Adrenal gland (tissue), 19 donors: ENCODE results near the gene PYGL. TPM values are rescaled to one million over a fixed set of nuclear protein-coding genes. Genes with fewer than 3 reads are reported as not detected.

ENCODE experiments used
- DNase-seq, 7 donors: peaks; one replicate each; pipeline ENCODE4 v3.0.0-alpha.2; 2019 to 2020
- H3K27ac ChIP-seq, 5 donors: fragments of 200-600 bp; sonication (generic) in 4 of 5; 1 replicate in 3 of 5; 2 replicates in 2 of 5; pipeline versions ENCODE4 v1.5.1 to v1.8.0; 2016 to 2020; ENCODE audit warnings: mild to moderate bottlenecking in 1 of 5
- H3K27me3 ChIP-seq: fragments of 200-600 bp; 2 replicates; pipeline ENCODE4 v1.8.0; 2021
- H3K36me3 ChIP-seq, 2 donors: fragments of 200-600 bp; replicated peaks in 1 of 2; 1 replicate in 1 of 2; 2 replicates in 1 of 2; pipeline versions ENCODE4 v1.5.1 to v1.8.0; 2018 to 2022
- H3K4me1 ChIP-seq, 2 donors: fragments of 200-600 bp; replicated peaks in 1 of 2; 1 replicate in 1 of 2; 2 replicates in 1 of 2; pipeline versions ENCODE4 v1.5.1 to v1.8.0; 2018 to 2021
- H3K4me3 ChIP-seq, 4 donors: fragments of 200-600 bp; sonication (generic) in 3 of 4; one replicate each; pipeline ENCODE4 v1.5.1; 2016 to 2018
- H3K9me3 ChIP-seq, 3 donors: fragments of 200-600 bp; sonication (generic) in 1 of 3; replicated peaks in 1 of 3; 1 replicate in 2 of 3; 2 replicates in 1 of 3; pipeline versions ENCODE4 v1.5.1 to v1.8.0; 2016 to 2021
- CTCF ChIP-seq, 6 experiments: fragments of 450-650 bp in 4 of 6; fragments of 200-600 bp in 2 of 6; sonication (generic) in 1 of 6; IDR thresholded peaks; 1 replicate in 5 of 6; 2 replicates in 1 of 6; pipeline versions ENCODE4 v1.5.1 to v1.8.0; 2016 to 2021; ENCODE audit warnings: antibody characterized with exemption in 6 of 6, mild to moderate bottlenecking in 2 of 6, moderate library complexity in 1 of 6
- POLR2A ChIP-seq, 2 donors: fragments of 450-650 bp; IDR thresholded peaks; one replicate each; pipeline ENCODE4 v1.6.1; 2017; ENCODE audit warnings: antibody characterized with exemption in 2 of 2, mild to moderate bottlenecking in 2 of 2, moderate library complexity in 1 of 2
- WGBS, 4 donors: extraction: QIAGEN DNeasy Blood & Tissue Kit in 2 of 4; methylation state at CpG; one replicate each; pipeline versions ENCODE4 v1.1.5 to v1.1.7; 2013 to 2017; 5-methylcytosine and 5-hydroxymethylcytosine counted together
- intact Hi-C, 2 donors: fragments of 100-400 bp; cut with DNase I; formaldehyde crosslinking; loops; one replicate each; pipeline versions ENCODE4 v1.14.1 to v1.15.0; 2022 to 2023
- long read RNA-seq, 10 donors: library from polyadenylated mRNA in 3 of 10; unstranded in 2 of 10; stranded (forward) in 1 of 10; transcript quantifications; one replicate each; pipeline ENCODE4 v2.0.0 and lab custom pipeline, GENCODE V29; 2021 to 2026
- polyA plus RNA-seq, 3 donors: library from polyadenylated mRNA; stranded (reverse); fragments of 200-250 nt in 2 of 3; fragments of 350-450 nt in 1 of 3; fragmentation: Illumina TruSeq in 1 of 3; extraction: RNeasy Lipid Tissue Mini Kit (QIAGEN cat#74804) in 1 of 3; gene quantifications; one replicate each; pipeline ENCODE4 v1.2.3, GENCODE V29; 2013 to 2014
- total RNA-seq, 9 donors: library from RNA; depleted of rRNA in 4 of 9; stranded (reverse); fragments of >200 nt in 4 of 9; fragments of 120-200 nt in 1 of 9; fragmentation: NEBNext Ultra II Directional in 1 of 9; extraction: Animal tissue kit (Norgen Biotek cat#: 25700) in 1 of 9; gene quantifications; one replicate each; pipeline versions ENCODE4 v1.1.0 to v1.2.4, GENCODE V29; 2013 to 2023
- donor health status: healthy with polysubstance abuse.
- donor health status: Bipolar disorder and iron deficiency.
- donor health status: DM: yes; HTN: yes; CAD: no.
- donor health status: DM: no; HTN: no; CAD: no.
- donor health status: DM: no; HTN: no; CAD: no.
- donor health status: DM: yes; HTN: yes; CAD: no.

The PYGL gene
- total RNA-seq (10 to 100 TPM in 8 of 9 donors, 1 to 10 TPM in 1; 7.3 to 77.0 (median 53.8) TPM), polyA plus RNA-seq (10 to 100 TPM; 24.6 to 33.1 (median 26.9) TPM)
- long read RNA-seq, donor 1, partial matches to known transcripts: 0 of 1 reads
- long read RNA-seq, donor 1, other reads (novel, unspliced or antisense): 0 of 1 reads
- long read RNA-seq, donor 2: 0 reads
- long read RNA-seq, donor 3: 0 reads
- long read RNA-seq, donor 4, partial matches to known transcripts: 1 of 6 reads
- long read RNA-seq, donor 4, other reads (novel, unspliced or antisense): 2 of 6 reads
- long read RNA-seq, donor 5, transcript PYGL-201 (20 exons, 3,048 nt): major isoform, 80 of 105 reads
- long read RNA-seq, donor 5, partial matches to known transcripts: 5 of 105 reads
- long read RNA-seq, donor 5, other reads (novel, unspliced or antisense): 19 of 105 reads
- long read RNA-seq, donor 6, partial matches to known transcripts: 5 of 9 reads
- long read RNA-seq, donor 6, other reads (novel, unspliced or antisense): 0 of 9 reads
- long read RNA-seq, donor 7: 0 reads
- long read RNA-seq, donor 8, partial matches to known transcripts: 5 of 7 reads
- long read RNA-seq, donor 8, other reads (novel, unspliced or antisense): 0 of 7 reads
- long read RNA-seq, donor 9: 0 reads
- long read RNA-seq, donor 10: 0 reads

- TF ChIP-seq POLR2A (IDR thresholded peaks at IDR 0.05) (peak; percentile 59 to 73), CTCF (IDR thresholded peaks at IDR 0.05) (no peak)
- Histone ChIP-seq H3K4me3 (peak within 1 kb of the TSS; percentile 69 to 81 (median 72)), H3K36me3 (no peaks in the 10 kb centered on the region), H3K27ac (peak within 1 kb of the TSS; percentile 58 to 91 (median 87)), H3K9me3 (no peaks in the 10 kb centered on the region), H3K4me1 (peaks cover 4 to 5% of the 10 kb centered on the region in 2 donors), H3K27me3 (no peaks in the 10 kb centered on the region)
- intact Hi-C loops: no loop called here
- WGBS, 4 donors: 1 to 6% (median 1%) methylated on average over 9 to 74 of the region's 74 CpGs; no CpG with 5 or more reads in 1 of the 4 donors
- peak; percentile 75 to 85 (median 79) for DNase-seq
These were observed at the start of gene PYGL for GRCh38 chr14:50943943-50944646. TSS of gene PYGL (minus strand) at chr14:50944483. CDS start at chr14:50944403, 80 bp downstream.

- TF ChIP-seq CTCF (IDR thresholded peaks at IDR 0.05) (no peak), POLR2A (IDR thresholded peaks at IDR 0.05) (no peak)
- 67 to 72% (median 68%) methylated on average over 12 of the region's 12 CpGs for WGBS, 4 donors
- intact Hi-C loops: no loop called here
- no peak overlapping the region for H3K4me3 ChIP-seq
- no peak for DNase-seq
- no peak overlapping the region for H3K27ac ChIP-seq
- H3K36me3 ChIP-seq: no peaks in the 10 kb centered on the region
- H3K27me3 ChIP-seq: no peaks in the 10 kb centered on the region
- no peaks in the 10 kb centered on the region for H3K9me3 ChIP-seq
- no peaks in the 10 kb centered on the region for H3K4me1 ChIP-seq
These were observed 41.6 kb upstream of the PYGL start for GRCh38 chr14:50985859-50986331.

- no peak overlapping the region for H3K27ac ChIP-seq
- intact Hi-C loops: no loop called here
- H3K9me3 ChIP-seq: no peaks in the 10 kb centered on the region
- WGBS, 4 donors: 82 to 89% (median 86%) methylated on average over 13 of the region's 13 CpGs
- H3K27me3 ChIP-seq: no peaks in the 10 kb centered on the region
- H3K4me1 ChIP-seq: no peaks in the 10 kb centered on the region
- H3K4me3 ChIP-seq: no peak overlapping the region
- TF ChIP-seq CTCF (IDR thresholded peaks at IDR 0.05) (no peak), POLR2A (IDR thresholded peaks at IDR 0.05) (no peak)
- no peak for DNase-seq
- H3K36me3 ChIP-seq: no peaks in the 10 kb centered on the region
These were observed 41.0 kb upstream of the PYGL start for GRCh38 chr14:50985124-50985858.
